ENCODE measurements around the gene TMEM150B.
"Not testable (repeated sequence)": the region's sequence is repeated elsewhere in the genome, so short reads cannot be mapped to it uniquely, and the experiment has no call there.

TMEM150B gene

DNA sequence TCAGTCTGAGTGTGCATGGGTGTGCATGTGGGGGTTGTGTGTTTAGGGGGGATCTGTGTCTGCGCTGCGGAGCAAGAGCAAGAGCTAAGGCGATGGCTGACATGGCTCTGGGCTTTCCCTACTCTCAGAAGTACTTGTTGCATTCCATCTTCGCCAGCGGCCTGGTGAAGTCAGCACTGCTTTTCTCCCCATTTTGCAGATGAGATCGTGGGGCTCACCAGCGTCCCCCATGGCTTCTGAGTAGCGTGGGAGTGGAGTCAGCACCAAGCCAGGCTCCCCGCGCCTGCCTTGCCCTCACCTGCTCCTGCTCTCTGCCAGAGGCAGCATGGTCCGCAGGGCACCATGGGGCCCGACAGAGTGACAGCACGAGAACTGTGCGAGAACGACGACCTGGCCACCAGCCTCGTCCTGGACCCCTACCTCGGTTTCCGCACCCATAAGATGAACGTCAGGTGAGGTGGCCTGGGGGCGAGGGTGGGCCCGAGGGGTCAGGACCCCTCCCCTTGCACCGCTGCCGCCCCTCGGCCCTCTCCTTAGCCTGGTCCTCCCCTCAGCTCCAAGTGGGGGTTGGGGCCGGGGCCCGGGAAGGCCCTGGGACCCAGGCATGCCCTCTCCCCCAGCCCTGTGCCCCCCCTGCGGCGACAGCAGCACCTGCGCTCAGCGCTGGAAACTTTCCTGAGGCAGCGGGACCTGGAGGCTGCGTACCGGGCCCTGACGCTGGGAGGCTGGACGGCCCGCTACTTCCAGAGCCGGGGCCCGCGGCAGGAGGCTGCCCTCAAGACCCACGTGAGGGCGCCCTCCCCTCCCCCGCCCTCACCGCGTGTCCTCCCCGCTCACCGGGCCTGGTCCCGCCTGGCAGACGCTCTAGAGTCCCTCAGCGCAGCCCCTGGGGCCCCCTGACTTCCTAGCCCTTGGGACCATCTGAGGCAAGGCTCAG lies 16.7 kb upstream of the TMEM150B start:
- Histone ChIP-seq H3K9ac (ENCODE audit: low read depth, low read length) (peak overlapping the region; percentile 51), H3K27me3 (ENCODE audit: insufficient read depth, low read length) (no peaks in the 10 kb centered on the region), H3K9me3 (ENCODE audit: insufficient read depth, low read depth, low read length) (no peaks in the 10 kb centered on the region), H3K4me3 (ENCODE audit: low read length) (peak overlapping the region; percentile 87), H3K36me3 (ENCODE audit: insufficient read depth, low read depth, low read length) (peaks cover 38% of the 10 kb centered on the region), H3K27ac (ENCODE audit: low read length) (peak overlapping the region; percentile 30), H3K4me1 (ENCODE audit: insufficient read depth, low read length) (peaks cover 5% of the 10 kb centered on the region; the same call in 1 of the 2 replicates)

DNA sequence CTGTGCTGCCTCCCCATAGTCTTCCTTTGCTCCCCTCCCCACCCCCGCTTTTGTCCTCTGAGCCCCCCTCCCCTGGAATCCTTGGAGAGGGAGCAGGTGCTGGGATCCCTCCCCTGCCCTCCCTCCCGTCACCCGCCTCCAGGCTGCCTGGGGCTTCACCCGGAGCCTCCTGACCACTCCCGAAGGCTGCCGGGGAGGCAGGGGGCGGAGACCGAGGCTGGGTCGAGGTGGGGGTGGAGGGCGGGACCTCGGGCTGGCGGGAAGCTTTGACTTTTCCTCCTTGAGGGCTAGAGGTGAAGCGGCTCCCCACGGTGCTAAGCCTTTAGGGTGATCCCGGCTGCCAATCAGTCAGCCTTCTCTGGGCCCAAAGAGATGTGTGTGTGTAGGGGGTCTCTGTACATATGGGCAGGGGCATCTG lies 16.0 kb upstream of the TMEM150B start:
- Histone ChIP-seq H3K9me3 (ENCODE audit: insufficient read depth, low read depth, low read length) (no peaks in the 10 kb centered on the region), H3K27me3 (ENCODE audit: insufficient read depth, low read length) (no peaks in the 10 kb centered on the region; the same call in 1 of the 2 replicates), H3K27ac (ENCODE audit: low read length) (peak overlapping the region; percentile 30), H3K9ac (ENCODE audit: low read depth, low read length) (peak overlapping the region; percentile 82), H3K4me1 (ENCODE audit: insufficient read depth, low read length) (peaks cover 5% of the 10 kb centered on the region; the same call in 1 of the 2 replicates), H3K4me3 (ENCODE audit: low read length) (peak overlapping the region; percentile 87), H3K36me3 (ENCODE audit: insufficient read depth, low read depth, low read length) (peaks cover 35% of the 10 kb centered on the region)

DNA sequence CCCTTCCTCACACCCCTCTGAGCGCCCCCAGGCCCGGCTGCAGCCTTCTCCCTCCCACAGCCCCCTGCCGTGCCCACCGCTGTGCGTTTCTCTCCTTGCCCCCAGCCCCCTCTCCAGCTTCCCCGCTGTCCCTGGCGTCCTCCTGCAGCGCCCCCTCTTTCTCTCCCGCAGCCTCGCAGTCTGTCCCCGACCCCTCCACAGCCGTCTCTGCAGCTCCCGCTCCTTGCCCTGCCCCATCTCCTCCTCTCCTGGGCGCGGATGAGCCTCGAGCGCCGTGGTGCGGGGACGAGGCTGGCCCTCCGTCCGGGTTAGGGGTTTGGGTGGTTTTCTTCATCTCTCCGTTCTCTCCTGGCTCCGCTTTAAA lies 15.6 kb upstream of the TMEM150B start:
- no peaks in the 10 kb centered on the region for H3K9me3 ChIP-seq (ENCODE audit: insufficient read depth, low read depth, low read length)
- no peak overlapping the region for H3K27ac ChIP-seq (ENCODE audit: low read length)
- H3K4me3 ChIP-seq (ENCODE audit: low read length): peak overlapping the region; percentile 87
- H3K4me1 ChIP-seq (ENCODE audit: insufficient read depth, low read length): peaks cover 5% of the 10 kb centered on the region; the same call in 1 of the 2 replicates
- peak overlapping the region; percentile 82 for H3K9ac ChIP-seq (ENCODE audit: low read depth, low read length)
- H3K27me3 ChIP-seq (ENCODE audit: insufficient read depth, low read length): no peaks in the 10 kb centered on the region; the same call in 1 of the 2 replicates
- H3K36me3 ChIP-seq (ENCODE audit: insufficient read depth, low read depth, low read length): peaks cover 31% of the 10 kb centered on the region

DNA sequence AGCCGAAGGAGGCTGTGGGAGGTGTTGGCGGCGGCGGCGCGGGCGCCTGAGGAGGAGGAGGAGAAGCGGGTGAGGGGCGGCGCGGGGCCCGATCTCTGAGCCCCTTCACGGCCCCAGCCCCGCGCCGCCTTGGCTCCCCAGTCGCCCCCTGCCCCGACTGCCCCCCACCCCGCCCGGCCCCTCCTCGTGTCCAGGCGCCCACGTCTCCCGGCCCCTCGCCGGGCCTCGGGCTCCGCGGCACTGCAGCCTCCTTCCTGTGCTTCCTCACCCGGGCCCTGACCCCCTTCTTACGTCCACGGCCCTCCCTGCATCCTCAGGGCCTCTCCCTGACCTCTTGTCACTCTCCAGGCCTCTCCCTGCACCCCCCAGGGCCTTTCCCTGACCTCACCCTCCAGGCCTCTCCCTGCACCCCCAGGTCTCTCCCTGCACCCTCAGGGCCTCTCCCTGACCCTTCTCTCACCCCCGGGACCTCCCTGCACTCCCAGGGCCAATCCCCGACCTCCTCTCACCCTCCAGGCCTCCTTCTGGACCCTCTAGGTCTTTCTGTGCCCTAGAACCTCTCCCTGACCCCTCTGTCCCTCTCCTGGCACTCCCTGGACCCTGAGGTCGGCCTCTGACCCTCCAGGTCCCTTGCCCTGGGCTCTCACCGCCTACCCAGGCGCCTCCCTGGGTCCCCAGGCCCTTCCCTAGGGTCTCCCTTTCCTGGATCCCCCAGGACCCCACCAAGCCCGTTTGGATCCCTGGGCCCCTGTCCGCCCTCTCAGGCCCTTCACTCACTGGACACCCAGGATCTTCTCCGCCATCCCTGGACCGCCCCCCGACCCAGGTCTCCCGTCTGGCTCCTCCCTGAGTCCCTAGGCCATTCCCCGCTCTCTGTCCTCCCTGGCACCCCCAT lies 15.0 kb upstream of the TMEM150B start:
- peaks cover 27% of the 10 kb centered on the region for H3K36me3 ChIP-seq (ENCODE audit: insufficient read depth, low read depth, low read length)
- peak overlapping the region; percentile 82 for H3K9ac ChIP-seq (ENCODE audit: low read depth, low read length)
- no peaks in the 10 kb centered on the region; the same call in 1 of the 2 replicates for H3K27me3 ChIP-seq (ENCODE audit: insufficient read depth, low read length)
- H3K9me3 ChIP-seq (ENCODE audit: insufficient read depth, low read depth, low read length): no peaks in the 10 kb centered on the region
- H3K4me3 ChIP-seq (ENCODE audit: low read length): peak overlapping the region; percentile 87
- peaks cover 5% of the 10 kb centered on the region; the same call in 1 of the 2 replicates for H3K4me1 ChIP-seq (ENCODE audit: insufficient read depth, low read length)
- no peak overlapping the region for H3K27ac ChIP-seq (ENCODE audit: low read length)

DNA sequence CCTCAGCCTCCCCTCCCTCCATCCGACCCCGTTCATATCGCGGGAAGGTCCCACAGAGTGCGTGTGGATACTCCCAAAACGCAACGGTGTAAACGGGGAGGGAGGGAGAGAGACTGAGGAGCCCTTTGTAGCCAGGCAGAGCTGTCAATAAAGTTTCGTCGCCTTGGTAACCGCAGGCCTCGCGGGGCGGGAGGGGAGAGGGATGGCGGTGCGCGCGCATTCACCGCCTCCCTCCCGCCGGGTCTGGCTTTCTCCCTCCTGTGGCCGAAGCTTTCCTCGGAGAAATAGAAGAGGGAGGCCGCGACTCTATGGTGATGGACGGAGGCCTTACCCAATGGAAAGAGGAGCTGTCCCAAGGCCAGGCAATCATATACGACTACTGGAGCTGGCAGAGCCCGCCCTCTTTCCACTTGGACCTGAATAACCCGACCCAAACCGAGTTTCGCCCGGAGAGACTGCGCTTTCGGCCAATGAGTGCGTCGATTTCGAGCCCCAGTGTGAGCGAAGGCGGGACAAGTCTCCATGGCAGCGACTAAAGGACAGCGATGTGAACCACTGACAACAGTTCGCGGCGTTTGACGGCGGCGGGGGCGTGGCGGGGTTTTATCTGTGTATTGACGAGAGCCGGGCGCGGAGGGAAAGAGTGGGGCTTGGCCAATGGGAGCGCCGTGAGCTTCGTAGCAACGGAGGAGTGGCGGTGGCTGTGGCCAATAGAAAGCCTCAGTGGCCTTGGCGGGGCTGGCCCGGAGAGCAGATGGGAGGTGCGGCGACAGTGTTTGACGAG lies 14.2 kb upstream of the TMEM150B start, which contains the start of gene KMT5C:
KMT5C (plus strand) TSS at position 772 of the 784 bp plus-strand sequence. CDS start 2,061 bp downstream, outside the sequence.
- peak within 1 kb of the TSS; percentile 87 for H3K9ac ChIP-seq (ENCODE audit: low read depth, low read length)
- H3K36me3 ChIP-seq (ENCODE audit: insufficient read depth, low read depth, low read length): peaks cover 22% of the 10 kb centered on the region
- peak within 1 kb of the TSS; percentile 87 for H3K4me3 ChIP-seq (ENCODE audit: low read length)
- H3K4me1 ChIP-seq (ENCODE audit: insufficient read depth, low read length): peaks cover 5% of the 10 kb centered on the region; the same call in 1 of the 2 replicates
- H3K27ac ChIP-seq (ENCODE audit: low read length): peak within 1 kb of the TSS; percentile 48
- no peaks in the 10 kb centered on the region for H3K9me3 ChIP-seq (ENCODE audit: insufficient read depth, low read depth, low read length)
- no peaks in the 10 kb centered on the region; the same call in 1 of the 2 replicates for H3K27me3 ChIP-seq (ENCODE audit: insufficient read depth, low read length)

DNA sequence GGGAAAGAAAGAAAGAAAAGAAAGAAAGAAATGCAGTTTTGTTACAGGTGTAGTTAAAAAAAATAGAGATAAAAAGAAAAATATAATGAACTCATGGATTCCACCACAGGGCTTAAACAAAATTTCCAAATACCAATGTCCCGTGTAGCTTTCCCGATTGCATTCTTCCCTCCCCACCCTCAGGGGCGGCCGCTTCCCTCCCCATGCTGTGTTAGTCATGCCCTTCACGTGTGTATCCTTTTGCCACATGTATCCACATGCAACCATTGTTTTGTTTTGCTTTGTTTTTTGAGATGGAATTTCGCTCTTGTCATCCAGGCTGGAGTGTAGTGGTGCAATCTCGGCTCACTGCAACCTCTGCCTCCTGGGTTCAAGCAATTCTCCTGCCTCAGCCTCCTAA lies 11.0 kb upstream of the TMEM150B start:
- no peaks in the 10 kb centered on the region for H3K9me3 ChIP-seq (ENCODE audit: insufficient read depth, low read depth, low read length)
- H3K9ac ChIP-seq (ENCODE audit: low read depth, low read length): no peak overlapping the region
- no peaks in the 10 kb centered on the region for H3K36me3 ChIP-seq (ENCODE audit: insufficient read depth, low read depth, low read length)
- H3K4me1 ChIP-seq (ENCODE audit: insufficient read depth, low read length): no peaks in the 10 kb centered on the region; the same call in 1 of the 2 replicates
- H3K4me3 ChIP-seq (ENCODE audit: low read length): no peak overlapping the region
- no peak overlapping the region for H3K27ac ChIP-seq (ENCODE audit: low read length)
- H3K27me3 ChIP-seq (ENCODE audit: insufficient read depth, low read length): no peaks in the 10 kb centered on the region; the same call in 1 of the 2 replicates

DNA sequence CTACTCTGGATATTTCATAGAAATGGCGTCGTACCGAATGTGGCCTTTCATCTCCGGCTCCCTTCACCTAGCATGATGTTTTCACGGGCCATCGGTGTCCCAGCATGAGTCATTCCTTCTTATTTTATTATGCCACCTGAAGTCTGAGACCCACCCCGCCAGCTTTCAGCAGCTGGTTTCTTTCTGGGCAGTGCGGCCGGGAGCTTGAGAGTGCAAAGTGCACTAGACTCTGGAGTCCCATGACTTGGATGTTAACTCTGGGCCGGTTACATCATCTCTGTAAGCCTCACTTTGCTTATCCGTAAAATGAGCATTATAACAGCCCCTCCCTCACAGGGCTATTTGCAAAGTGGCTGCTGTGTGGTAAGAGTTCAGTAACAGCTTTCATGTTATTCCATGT lies 8.7 kb upstream of the TMEM150B start:
- H3K27ac ChIP-seq (ENCODE audit: low read length): no peak overlapping the region
- H3K36me3 ChIP-seq (ENCODE audit: insufficient read depth, low read depth, low read length): no peaks in the 10 kb centered on the region
- no peak overlapping the region for H3K4me3 ChIP-seq (ENCODE audit: low read length)
- no peaks in the 10 kb centered on the region; the same call in 1 of the 2 replicates for H3K4me1 ChIP-seq (ENCODE audit: insufficient read depth, low read length)
- no peak overlapping the region for H3K9ac ChIP-seq (ENCODE audit: low read depth, low read length)
- no peaks in the 10 kb centered on the region; the same call in 1 of the 2 replicates for H3K27me3 ChIP-seq (ENCODE audit: insufficient read depth, low read length)
- no peaks in the 10 kb centered on the region for H3K9me3 ChIP-seq (ENCODE audit: insufficient read depth, low read depth, low read length)

DNA sequence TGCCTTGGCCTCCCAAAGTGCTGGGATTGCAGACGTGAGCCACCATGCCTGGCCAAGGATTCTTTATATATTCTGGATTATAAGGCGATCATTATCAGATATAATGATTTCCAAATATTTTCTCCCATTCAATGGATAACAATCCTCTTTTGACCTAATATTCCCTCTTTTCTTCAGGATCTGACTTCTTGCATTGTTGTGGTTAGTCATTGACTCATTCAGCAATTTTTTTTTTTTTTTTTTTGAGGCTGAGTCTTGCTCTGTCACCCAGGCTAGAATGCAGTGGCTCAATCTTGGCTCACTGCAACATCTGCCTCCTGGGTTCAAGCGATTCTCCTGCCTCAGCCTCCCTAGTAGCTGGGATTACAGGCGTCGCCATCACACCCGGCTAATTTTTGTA lies 4.7 kb upstream of the TMEM150B start:
- not testable (repeated sequence) for H3K9ac ChIP-seq (ENCODE audit: low read depth, low read length); H3K27ac ChIP-seq (ENCODE audit: low read length); H3K27me3 ChIP-seq (ENCODE audit: insufficient read depth, low read length); H3K9me3 ChIP-seq (ENCODE audit: insufficient read depth, low read depth, low read length); H3K4me3 ChIP-seq (ENCODE audit: low read length); H3K4me1 ChIP-seq (ENCODE audit: insufficient read depth, low read length); H3K36me3 ChIP-seq (ENCODE audit: insufficient read depth, low read depth, low read length)

DNA sequence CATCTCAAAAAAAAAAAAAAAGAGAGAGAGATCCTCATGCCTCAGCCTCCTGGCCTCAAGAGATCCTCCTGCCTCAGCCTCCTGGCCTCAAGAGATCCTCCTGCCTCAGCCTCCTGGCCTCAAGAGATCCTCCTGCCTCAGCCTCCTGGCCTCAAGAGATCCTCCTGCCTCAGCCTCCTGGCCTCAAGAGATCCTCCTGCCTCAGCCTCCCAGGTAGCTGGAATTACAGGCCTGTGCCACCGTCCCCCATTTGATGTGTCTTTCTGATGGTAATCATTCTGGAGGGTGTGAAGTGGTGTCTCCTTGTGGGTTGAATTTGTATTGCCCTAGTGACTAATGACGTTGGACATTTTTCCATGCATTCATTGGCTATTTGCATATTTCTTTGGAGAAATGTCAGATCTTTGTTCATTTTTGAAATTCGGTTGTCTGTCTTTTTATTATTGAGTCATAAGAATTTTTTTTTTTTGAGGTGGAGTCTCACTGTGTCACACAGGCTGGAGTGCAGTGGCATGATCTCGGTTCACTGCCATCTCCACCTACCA lies 3.7 kb upstream of the TMEM150B start:
- H3K9me3 ChIP-seq (ENCODE audit: insufficient read depth, low read depth, low read length); H3K9ac ChIP-seq (ENCODE audit: low read depth, low read length); H3K27ac ChIP-seq (ENCODE audit: low read length); H3K36me3 ChIP-seq (ENCODE audit: insufficient read depth, low read depth, low read length); H3K4me1 ChIP-seq (ENCODE audit: insufficient read depth, low read length); H3K27me3 ChIP-seq (ENCODE audit: insufficient read depth, low read length); H3K4me3 ChIP-seq (ENCODE audit: low read length): not testable (repeated sequence)

DNA sequence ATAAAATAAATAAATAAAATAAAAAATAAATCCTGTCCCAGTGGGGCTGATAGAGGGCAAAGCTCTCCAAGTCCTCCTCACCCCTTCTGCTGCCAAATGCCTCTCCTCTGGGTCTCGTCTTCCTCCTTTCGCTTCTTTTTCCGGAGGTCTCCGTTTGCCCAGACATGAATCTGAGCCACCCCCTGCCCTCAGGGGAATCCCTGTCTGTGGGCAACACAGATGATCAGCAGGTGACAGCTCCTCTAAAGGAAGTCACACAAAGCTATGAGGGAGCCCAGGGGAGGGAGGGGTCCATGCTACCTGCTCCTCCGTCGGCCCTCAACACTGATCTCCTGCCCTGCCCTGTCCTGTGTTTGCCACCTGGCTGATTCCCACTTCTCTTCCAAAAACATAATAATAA lies 479 bp downstream of the TMEM150B start:
- H3K9me3 ChIP-seq (ENCODE audit: insufficient read depth, low read depth, low read length): no peaks in the 10 kb centered on the region
- no peaks in the 10 kb centered on the region for H3K27me3 ChIP-seq (ENCODE audit: insufficient read depth, low read length)
- H3K4me3 ChIP-seq (ENCODE audit: low read length): no peak overlapping the region
- H3K4me1 ChIP-seq (ENCODE audit: insufficient read depth, low read length): no peaks in the 10 kb centered on the region
- no peaks in the 10 kb centered on the region for H3K36me3 ChIP-seq (ENCODE audit: insufficient read depth, low read depth, low read length)
- no peak overlapping the region for H3K9ac ChIP-seq (ENCODE audit: low read depth, low read length)
- no peak overlapping the region for H3K27ac ChIP-seq (ENCODE audit: low read length)

Measured in iPS-20b (cell line).